DND-41 (cell line): ENCODE measurements around the gene ARSG.

ENCODE experiments used
- EZH2 ChIP-seq: IDR thresholded peaks from 3 replicates; pipeline ENCODE4 v1.6.1; 2012; ENCODE audit warnings: borderline replicate concordance, low read depth, mild to moderate bottlenecking, moderate library complexity, low read length, inconsistent platforms; ENCODE audit not compliant: severe bottlenecking
- TF ChIP-seq, protein P1 (sequence below): IDR thresholded peaks from 2 replicates; pipeline ENCODE4 v1.5.1; 2012; ENCODE audit warnings: borderline replicate concordance, low read length, moderate library complexity, mild to moderate bottlenecking; ENCODE audit not compliant: poor library complexity, severe bottlenecking; ENCODE audit errors: extremely low read depth

DNA sequence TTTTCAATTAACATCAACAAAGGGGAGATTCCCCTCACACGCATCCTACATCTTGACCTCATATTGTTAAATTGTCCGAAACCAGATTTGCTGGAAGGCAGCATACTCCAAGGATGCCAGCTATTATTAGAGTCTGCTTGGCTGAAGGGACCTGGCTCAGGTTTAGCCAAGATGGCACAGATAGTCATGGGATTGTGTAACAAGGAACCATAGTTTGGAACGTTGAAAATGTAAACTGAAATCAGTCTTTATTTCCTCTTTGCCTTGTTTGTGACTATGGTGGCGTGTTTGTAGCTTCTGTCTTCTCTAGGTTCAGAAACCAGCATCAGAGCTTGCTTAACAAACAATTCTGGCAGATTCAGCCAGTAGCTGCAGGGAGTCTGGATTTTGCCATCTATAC is 5.9 kb downstream of the ARSG start:
- TF ChIP-seq, protein P1, sequence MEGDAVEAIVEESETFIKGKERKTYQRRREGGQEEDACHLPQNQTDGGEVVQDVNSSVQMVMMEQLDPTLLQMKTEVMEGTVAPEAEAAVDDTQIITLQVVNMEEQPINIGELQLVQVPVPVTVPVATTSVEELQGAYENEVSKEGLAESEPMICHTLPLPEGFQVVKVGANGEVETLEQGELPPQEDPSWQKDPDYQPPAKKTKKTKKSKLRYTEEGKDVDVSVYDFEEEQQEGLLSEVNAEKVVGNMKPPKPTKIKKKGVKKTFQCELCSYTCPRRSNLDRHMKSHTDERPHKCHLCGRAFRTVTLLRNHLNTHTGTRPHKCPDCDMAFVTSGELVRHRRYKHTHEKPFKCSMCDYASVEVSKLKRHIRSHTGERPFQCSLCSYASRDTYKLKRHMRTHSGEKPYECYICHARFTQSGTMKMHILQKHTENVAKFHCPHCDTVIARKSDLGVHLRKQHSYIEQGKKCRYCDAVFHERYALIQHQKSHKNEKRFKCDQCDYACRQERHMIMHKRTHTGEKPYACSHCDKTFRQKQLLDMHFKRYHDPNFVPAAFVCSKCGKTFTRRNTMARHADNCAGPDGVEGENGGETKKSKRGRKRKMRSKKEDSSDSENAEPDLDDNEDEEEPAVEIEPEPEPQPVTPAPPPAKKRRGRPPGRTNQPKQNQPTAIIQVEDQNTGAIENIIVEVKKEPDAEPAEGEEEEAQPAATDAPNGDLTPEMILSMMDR = no peak
- no peak for TF ChIP-seq EZH2
